Measurements from ENCODE around the gene APOBEC3H. TPM values are rescaled to one million over a fixed set of nuclear protein-coding genes. Genes with fewer than 3 reads are reported as not detected.

Gene APOBEC3H
- total RNA-seq, 4 donors from 2014 or later = not detected

- no peak for TF ChIP-seq CTCF (IDR thresholded peaks at IDR 0.05; ENCODE audit: low read depth)
These were observed 33.2 kb downstream of the APOBEC3H start for GRCh38 chr22:39130152-39130704.

DNA sequence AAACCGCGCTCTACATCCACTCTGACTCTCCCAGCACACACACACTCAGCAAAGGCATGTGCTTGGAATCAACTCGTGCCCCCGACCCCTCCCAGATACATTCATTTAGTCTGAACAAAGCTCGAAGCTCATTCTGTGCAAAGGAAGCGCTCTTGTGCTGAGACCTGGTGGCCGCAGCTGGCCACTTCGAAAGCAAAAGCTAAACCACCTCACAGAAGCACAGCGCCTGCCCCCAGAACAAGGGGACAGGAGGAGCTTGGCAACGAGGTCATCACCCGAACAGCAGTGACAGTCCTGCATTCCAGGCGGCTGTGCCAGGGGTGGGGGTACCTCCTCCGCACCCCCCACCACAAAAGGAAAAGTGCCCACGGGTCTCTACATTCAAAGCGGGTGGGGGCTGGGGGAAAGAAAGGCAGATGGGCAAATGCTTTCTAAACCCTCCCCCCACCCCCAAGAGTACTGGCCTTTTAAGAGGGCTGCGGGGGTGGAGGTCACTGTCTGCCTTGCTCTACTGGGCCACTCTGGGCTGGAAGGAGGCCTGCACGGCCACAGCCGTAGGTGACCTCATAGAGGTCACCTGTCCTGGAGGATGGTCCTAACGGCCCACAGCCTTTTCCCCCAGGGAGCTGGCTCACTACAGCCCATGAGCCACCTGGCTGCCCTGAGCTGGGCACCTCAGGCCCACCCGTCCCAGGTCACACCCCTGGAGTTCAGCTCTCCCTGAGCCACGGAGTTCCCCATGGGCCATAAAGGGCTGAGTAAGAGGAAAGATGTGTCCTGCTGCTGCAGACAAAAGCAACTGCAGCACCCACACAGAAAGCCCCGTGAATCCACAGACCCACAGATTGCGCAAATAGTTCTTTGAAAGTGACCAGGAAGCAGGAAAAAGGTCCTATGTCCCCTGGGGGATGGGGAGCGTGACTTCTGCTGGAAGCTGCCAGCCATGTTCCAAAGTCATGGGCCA is 34.1 kb downstream of the APOBEC3H start:
- no peak for TF ChIP-seq CTCF (IDR thresholded peaks at IDR 0.05; ENCODE audit: low read depth)

- TF ChIP-seq CTCF (IDR thresholded peaks at IDR 0.05; ENCODE audit: low read depth) = no peak
These were observed 35.2 kb downstream of the APOBEC3H start for GRCh38 chr22:39132281-39132680.

GRCh38 chr22:39132871-39133524 is 36.0 kb downstream of the APOBEC3H start:
- no peak for TF ChIP-seq CTCF (IDR thresholded peaks at IDR 0.05; ENCODE audit: low read depth)

DNA sequence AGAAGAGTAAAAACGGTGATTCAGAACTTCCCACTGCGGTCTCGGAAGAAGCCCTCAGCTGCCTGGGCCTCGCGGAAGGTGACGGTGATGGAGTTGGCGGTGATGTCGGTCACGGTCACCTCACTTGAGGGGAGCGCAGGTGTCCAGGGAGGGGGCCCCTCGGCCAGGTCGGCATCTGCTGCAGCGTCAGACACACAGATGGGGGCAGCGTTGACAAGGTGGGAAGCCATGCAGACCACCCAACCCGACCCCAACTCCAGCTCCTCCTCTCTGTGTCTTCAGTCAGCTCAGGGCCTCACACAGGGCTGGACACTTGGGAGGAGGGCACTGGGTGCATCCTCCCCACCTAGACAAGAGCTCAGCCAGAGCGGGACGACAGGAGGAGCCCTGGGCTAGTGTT is 36.8 kb downstream of the APOBEC3H start:
- no peak for TF ChIP-seq CTCF (IDR thresholded peaks at IDR 0.05; ENCODE audit: low read depth)

- no peak for TF ChIP-seq CTCF (IDR thresholded peaks at IDR 0.05; ENCODE audit: low read depth)
These were observed 37.5 kb downstream of the APOBEC3H start for GRCh38 chr22:39134366-39135091.

Measured in subcutaneous adipose tissue (tissue), 4 donors.